ENCODE measurements around the gene POMT1.
"Not testable (repeated sequence)": the region's sequence is repeated elsewhere in the genome, so short reads cannot be mapped to it uniquely, and the experiment has no call there.

POMT1 gene

GRCh38 chr9:131502781-131503625, at the start of gene POMT1:
TSS of gene POMT1 (plus strand) at chr9:131502918. CDS start at chr9:131504219, 1,301 bp downstream.
- peak; percentile 99 for DNase-seq (ENCODE audit: low spot score)

- DNase-seq (ENCODE audit: low spot score): no peak
Measured at GRCh38 chr9:131454028-131454427, 48.7 kb upstream of the POMT1 start.

GRCh38 chr9:131455655-131456054, 47.1 kb upstream of the POMT1 start:
- not testable (repeated sequence) for DNase-seq (ENCODE audit: low spot score)

- DNase-seq (ENCODE audit: low spot score): no peak
Measured at GRCh38 chr9:131457746-131458145, 45.0 kb upstream of the POMT1 start.

- DNase-seq (ENCODE audit: low spot score): no peak
Measured at GRCh38 chr9:131459056-131459455, 43.7 kb upstream of the POMT1 start.

GRCh38 chr9:131461166-131461565, 41.6 kb upstream of the POMT1 start:
- no peak for DNase-seq (ENCODE audit: low spot score)

GRCh38 chr9:131464354-131465000, 38.2 kb upstream of the POMT1 start:
- DNase-seq (ENCODE audit: low spot score): no peak

GRCh38 chr9:131465401-131465800, 37.3 kb upstream of the POMT1 start:
- DNase-seq (ENCODE audit: low spot score): no peak

GRCh38 chr9:131467214-131467935, 35.3 kb upstream of the POMT1 start:
- no peak for DNase-seq (ENCODE audit: low spot score)

GRCh38 chr9:131468031-131468430, 34.7 kb upstream of the POMT1 start:
- no peak for DNase-seq (ENCODE audit: low spot score)

GRCh38 chr9:131469356-131469755, 33.4 kb upstream of the POMT1 start:
- DNase-seq (ENCODE audit: low spot score): no peak

GRCh38 chr9:131469951-131470350, 32.8 kb upstream of the POMT1 start:
- no peak for DNase-seq (ENCODE audit: low spot score)

- no peak for DNase-seq (ENCODE audit: low spot score)
Measured at GRCh38 chr9:131470581-131470991, 32.1 kb upstream of the POMT1 start.

- not testable (repeated sequence) for DNase-seq (ENCODE audit: low spot score)
Measured at GRCh38 chr9:131472085-131472484, 30.6 kb upstream of the POMT1 start.

- no peak for DNase-seq (ENCODE audit: low spot score)
Measured at GRCh38 chr9:131473198-131473885, 29.4 kb upstream of the POMT1 start.

GRCh38 chr9:131473891-131474290, 28.8 kb upstream of the POMT1 start:
- no peak for DNase-seq (ENCODE audit: low spot score)

GRCh38 chr9:131474711-131475110, 28.0 kb upstream of the POMT1 start:
- DNase-seq (ENCODE audit: low spot score): no peak

- no peak for DNase-seq (ENCODE audit: low spot score)
Measured at GRCh38 chr9:131475111-131475955, 27.4 kb upstream of the POMT1 start.

GRCh38 chr9:131475956-131476776, 26.6 kb upstream of the POMT1 start:
- peak; percentile 65 for DNase-seq (ENCODE audit: low spot score)

- DNase-seq (ENCODE audit: low spot score): no peak
Measured at GRCh38 chr9:131476777-131477345, 25.9 kb upstream of the POMT1 start.
